Stimulated activated CD8-positive, alpha-beta memory T cell treated with anti-CD3 and anti-CD28 coated beads, Interleukin-12 subunit alpha, Interleukin-12 subunit beta, amount 100 ng/mL, for 4 hours (primary cell): ENCODE results near the gene TGFBI.

Source experiments
- DNase-seq: peaks from one replicate; pipeline ENCODE4 v3.0.0-alpha.2; 2020; ENCODE audit warnings: low read depth

The TGFBI gene

GRCh38 chr5:136028782-136029742, at the start of gene TGFBI:
TSS of gene TGFBI (plus strand) at chr5:136028988. CDS start at chr5:136029056, 68 bp downstream.
- no peak for DNase-seq

- no peak for DNase-seq
Measured at GRCh38 chr5:135978993-135979392, 49.8 kb upstream of the TGFBI start.

- DNase-seq: no peak
Measured at GRCh38 chr5:135979510-135979909, 49.3 kb upstream of the TGFBI start.

GRCh38 chr5:135980620-135981019, 48.2 kb upstream of the TGFBI start:
- no peak for DNase-seq

GRCh38 chr5:135985951-135986350, 42.8 kb upstream of the TGFBI start:
- no peak for DNase-seq

GRCh38 chr5:135986401-135986800, 42.4 kb upstream of the TGFBI start:
- DNase-seq: no peak

GRCh38 chr5:135986891-135987401, 41.8 kb upstream of the TGFBI start:
- DNase-seq: no peak

GRCh38 chr5:135988546-135988945, 40.2 kb upstream of the TGFBI start:
- no peak for DNase-seq

- no peak for DNase-seq
Measured at GRCh38 chr5:135989686-135990085, 39.1 kb upstream of the TGFBI start.

GRCh38 chr5:135990528-135991255, 38.1 kb upstream of the TGFBI start:
- no peak for DNase-seq

GRCh38 chr5:135991429-135991828, 37.4 kb upstream of the TGFBI start:
- no peak for DNase-seq

- no peak for DNase-seq
Measured at GRCh38 chr5:135993335-135993879, 35.4 kb upstream of the TGFBI start.

GRCh38 chr5:135993880-135994636, 34.7 kb upstream of the TGFBI start:
- DNase-seq: no peak

GRCh38 chr5:135995976-135996375, 32.8 kb upstream of the TGFBI start:
- no peak for DNase-seq

GRCh38 chr5:135996611-135997010, 32.2 kb upstream of the TGFBI start:
- DNase-seq: no peak

GRCh38 chr5:135997673-135998335, 31.0 kb upstream of the TGFBI start:
- no peak for DNase-seq

GRCh38 chr5:135998889-135999288, 29.9 kb upstream of the TGFBI start:
- DNase-seq: no peak

- no peak for DNase-seq
Measured at GRCh38 chr5:135999406-136000139, 29.2 kb upstream of the TGFBI start.

GRCh38 chr5:136000147-136000546, 28.6 kb upstream of the TGFBI start:
- no peak for DNase-seq

- DNase-seq: no peak
Measured at GRCh38 chr5:136000932-136001331, 27.9 kb upstream of the TGFBI start.
